GM19193 (cell line): ENCODE data around the gene ODAD4.

ENCODE experiments used
- POLR2A ChIP-seq: IDR thresholded peaks from 4 replicates; pipeline ENCODE4 v1.6.1; 2011; ENCODE audit not compliant: insufficient read depth, insufficient read length; ENCODE audit errors: extremely low read depth

ODAD4 gene

GRCh38 chr17:41972571-41973407, 42.4 kb downstream of the ODAD4 start:
- TF ChIP-seq POLR2A, result peak; percentile 23

GRCh38 chr17:41973408-41973811, 43.0 kb downstream of the ODAD4 start:
- TF ChIP-seq POLR2A, result peak; percentile 3

GRCh38 chr17:41974031-41974430, 43.6 kb downstream of the ODAD4 start:
- TF ChIP-seq POLR2A, result no peak

GRCh38 chr17:41974658-41975057, 44.2 kb downstream of the ODAD4 start:
- TF ChIP-seq POLR2A, result no peak

- no peak for TF ChIP-seq POLR2A
Observed at GRCh38 chr17:41975099-41976083, 45.0 kb downstream of the ODAD4 start.

- no peak for TF ChIP-seq POLR2A
Observed at GRCh38 chr17:41976142-41976768, 45.8 kb downstream of the ODAD4 start.

- no peak for TF ChIP-seq POLR2A
Observed at GRCh38 chr17:41977991-41978390, 47.6 kb downstream of the ODAD4 start.

GRCh38 chr17:41982026-41982760, 51.8 kb downstream of the ODAD4 start:
- no peak for TF ChIP-seq POLR2A

- TF ChIP-seq POLR2A, result no peak
Observed at GRCh38 chr17:41984454-41984853, 54.0 kb downstream of the ODAD4 start.

GRCh38 chr17:41985919-41986318, 55.5 kb downstream of the ODAD4 start:
- TF ChIP-seq POLR2A, result no peak

GRCh38 chr17:41986634-41987033, 56.2 kb downstream of the ODAD4 start:
- no peak for TF ChIP-seq POLR2A

GRCh38 chr17:41987642-41988041, 57.2 kb downstream of the ODAD4 start:
- no peak for TF ChIP-seq POLR2A

- TF ChIP-seq POLR2A, result no peak
Observed at GRCh38 chr17:41988418-41988817, 58.0 kb downstream of the ODAD4 start.

GRCh38 chr17:41989702-41990419, 59.4 kb downstream of the ODAD4 start:
- TF ChIP-seq POLR2A, result no peak
